Neuronal stem cell (in vitro differentiated cells): ENCODE data around the gene A4GALT.

Experiments
- DNase-seq: peaks from one replicate; pipeline ENCODE4 v3.0.0-alpha.2; 2013; ENCODE audit warnings: low spot score
- H2AFZ ChIP-seq: one replicate; pipeline ENCODE4 v1.6.1; 2013; ENCODE audit warnings: mild to moderate bottlenecking, low read length, inconsistent platforms
- H2AK5ac ChIP-seq: 2 replicates; pipeline ENCODE4 v1.6.1; 2013; ENCODE audit warnings: low read depth, mild to moderate bottlenecking, inconsistent platforms, low read length, moderate library complexity, mixed read lengths
- H2BK120ac ChIP-seq: 2 replicates; pipeline ENCODE4 v1.6.1; 2013; ENCODE audit warnings: low read depth, mild to moderate bottlenecking, inconsistent platforms, low read length, moderate library complexity, mixed read lengths
- H2BK12ac ChIP-seq: one replicate; pipeline ENCODE4 v1.6.1; 2013; ENCODE audit warnings: low read length, inconsistent platforms
- H2BK15ac ChIP-seq: 2 replicates; pipeline ENCODE4 v1.6.1; 2013; ENCODE audit warnings: mild to moderate bottlenecking, low read length, inconsistent platforms, mixed read lengths
- H2BK5ac ChIP-seq: one replicate; pipeline ENCODE4 v1.6.1; 2013; ENCODE audit warnings: inconsistent platforms, mild to moderate bottlenecking, low read length, moderate library complexity
- H3K14ac ChIP-seq: one replicate; pipeline ENCODE4 v1.6.1; 2013; ENCODE audit warnings: low read length, inconsistent platforms
- H3K18ac ChIP-seq: 2 replicates; pipeline ENCODE4 v1.6.1; 2013; ENCODE audit warnings: low read length, inconsistent platforms
- H3K23ac ChIP-seq: 2 replicates; pipeline ENCODE4 v1.6.1; 2013; ENCODE audit warnings: low read depth, mild to moderate bottlenecking, mixed read lengths, low read length, inconsistent platforms; ENCODE audit not compliant: poor library complexity
- H3K27ac ChIP-seq: replicated peaks from 3 replicates; pipeline ENCODE4 v1.5.1; 2013; ENCODE audit warnings: low read length, inconsistent platforms
- H3K27me3 ChIP-seq, 3 experiments: 2 replicates each; pipeline ENCODE4 v1.6.1; 2013; ENCODE audit warnings: low read length in 3 of 3, mild to moderate bottlenecking in 2 of 3, inconsistent platforms in 1 of 3, low read depth in 1 of 3, mixed read lengths in 1 of 3, moderate library complexity in 1 of 3; ENCODE audit not compliant: control insufficient read depth in 3 of 3, insufficient read depth in 3 of 3
- H3K36me3 ChIP-seq, 2 donors: replicated peaks in 1 of 2; 2 replicates each; pipeline ENCODE4 v1.6.1; 2013; ENCODE audit warnings: low read length in 2 of 2; ENCODE audit not compliant: control insufficient read depth in 2 of 2, insufficient read depth in 2 of 2
- H3K4ac ChIP-seq: 2 replicates; pipeline ENCODE4 v1.6.1; 2013; ENCODE audit warnings: inconsistent platforms, mild to moderate bottlenecking, low read length, moderate library complexity
- H3K4me1 ChIP-seq, 2 donors: 1 replicate in 1 of 2; 2 replicates in 1 of 2; pipeline ENCODE4 v1.6.1; 2013; ENCODE audit warnings: low read length in 2 of 2, low read depth in 1 of 2; ENCODE audit not compliant: control insufficient read depth in 2 of 2, insufficient read depth in 1 of 2
- H3K4me2 ChIP-seq: one replicate; pipeline ENCODE4 v1.6.1; 2013; ENCODE audit warnings: mild to moderate bottlenecking, low read length, inconsistent platforms; ENCODE audit not compliant: insufficient read depth, poor library complexity, severe bottlenecking
- H3K4me3 ChIP-seq, 2 donors: 2 replicates each; pipeline ENCODE4 v1.5.1; 2013; ENCODE audit warnings: low read length in 2 of 2, mild to moderate bottlenecking in 2 of 2, inconsistent platforms in 1 of 2, moderate library complexity in 1 of 2
- H3K79me1 ChIP-seq: one replicate; pipeline ENCODE4 v1.6.1; 2013; ENCODE audit warnings: low read depth, mild to moderate bottlenecking, inconsistent platforms, low read length, moderate library complexity
- H3K9ac ChIP-seq: one replicate; pipeline ENCODE4 v1.6.1; 2013; ENCODE audit warnings: mild to moderate bottlenecking, low read depth, low read length, inconsistent platforms; ENCODE audit not compliant: poor library complexity
- H3K9me3 ChIP-seq, 2 donors: replicated peaks in 1 of 2; 2 replicates each; pipeline versions ENCODE3 to v1.6.1; 2013; ENCODE audit warnings: low read length in 2 of 2, mild to moderate bottlenecking in 2 of 2, inconsistent platforms in 1 of 2, low read depth in 1 of 2, mixed read lengths in 1 of 2, moderate library complexity in 1 of 2; ENCODE audit not compliant: control insufficient read depth in 2 of 2, insufficient read depth in 1 of 2
- H4K8ac ChIP-seq: one replicate; pipeline ENCODE4 v1.6.1; 2013; ENCODE audit warnings: low read depth, mild to moderate bottlenecking, inconsistent platforms, low read length, moderate library complexity
- H4K91ac ChIP-seq: one replicate; pipeline ENCODE4 v1.6.1; 2013; ENCODE audit warnings: low read length, low read depth, mild to moderate bottlenecking, inconsistent platforms; ENCODE audit not compliant: poor library complexity
- WGBS, 2 donors: extraction: QIAGEN DNeasy Blood & Tissue Kit; methylation state at CpG; one replicate each; pipeline ENCODE4 v1.1.7; 2013; ENCODE audit warnings: missing lambda C conversion rate in 2 of 2, mixed read lengths in 1 of 2; ENCODE audit not compliant: insufficient read length in 2 of 2, insufficient replicate concordance in 1 of 2; ENCODE audit errors: extremely low coverage in 2 of 2; 5-methylcytosine and 5-hydroxymethylcytosine counted together

The A4GALT gene

DNA sequence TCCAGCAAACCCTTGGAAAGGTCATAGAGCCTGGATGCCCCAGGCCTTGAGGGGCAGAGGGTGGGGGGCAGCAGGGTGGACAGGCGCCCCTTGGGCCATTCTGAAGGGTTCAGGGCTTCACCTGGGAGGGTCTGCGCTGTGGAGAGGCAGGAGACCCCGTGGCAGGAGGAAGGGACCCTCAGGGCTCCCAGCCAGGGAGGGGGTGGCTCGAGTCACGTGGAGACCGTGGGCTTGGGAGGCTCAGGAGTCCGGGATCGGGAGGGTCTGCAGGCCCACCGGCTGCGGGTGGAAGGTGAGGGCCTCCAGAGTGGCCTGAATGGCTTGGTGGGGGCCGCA lies 48.5 kb upstream of the A4GALT start:
- H3K4me1 ChIP-seq, result peaks cover 0 to 12% of the 10 kb centered on the region in 2 donors
- no peak overlapping the region for H3K27ac ChIP-seq
- H2BK15ac ChIP-seq, result no peak overlapping the region
- peak overlapping the region; percentile 92 for H2AK5ac ChIP-seq
- no peaks in the 10 kb centered on the region for H3K79me1 ChIP-seq
- peak overlapping the region; percentile 5 for H3K23ac ChIP-seq
- no peak overlapping the region for H3K14ac ChIP-seq
- H2AFZ ChIP-seq, result no peak overlapping the region
- H2BK5ac ChIP-seq, result no peak overlapping the region
- no peaks in the 10 kb centered on the region for H3K9me3 ChIP-seq
- no peaks in the 10 kb centered on the region for H3K36me3 ChIP-seq
- peak overlapping the region; percentile 80 for H3K18ac ChIP-seq
- H4K91ac ChIP-seq, result no peak overlapping the region
- no peak overlapping the region for H4K8ac ChIP-seq
- no peak overlapping the region for H3K9ac ChIP-seq
- H2BK120ac ChIP-seq, result no peak overlapping the region
- H3K4ac ChIP-seq, result no peak overlapping the region
- no peak for DNase-seq
- no peak overlapping the region for H3K4me3 ChIP-seq
- WGBS, 2 donors, result no CpG with 5 or more reads among the region's 11 CpGs
- H2BK12ac ChIP-seq, result no peak overlapping the region
- H3K4me2 ChIP-seq, result no peak overlapping the region
- H3K27me3 ChIP-seq, result peaks cover 0 to 6% (median 0%) of the 10 kb centered on the region in 3 experiments

DNA sequence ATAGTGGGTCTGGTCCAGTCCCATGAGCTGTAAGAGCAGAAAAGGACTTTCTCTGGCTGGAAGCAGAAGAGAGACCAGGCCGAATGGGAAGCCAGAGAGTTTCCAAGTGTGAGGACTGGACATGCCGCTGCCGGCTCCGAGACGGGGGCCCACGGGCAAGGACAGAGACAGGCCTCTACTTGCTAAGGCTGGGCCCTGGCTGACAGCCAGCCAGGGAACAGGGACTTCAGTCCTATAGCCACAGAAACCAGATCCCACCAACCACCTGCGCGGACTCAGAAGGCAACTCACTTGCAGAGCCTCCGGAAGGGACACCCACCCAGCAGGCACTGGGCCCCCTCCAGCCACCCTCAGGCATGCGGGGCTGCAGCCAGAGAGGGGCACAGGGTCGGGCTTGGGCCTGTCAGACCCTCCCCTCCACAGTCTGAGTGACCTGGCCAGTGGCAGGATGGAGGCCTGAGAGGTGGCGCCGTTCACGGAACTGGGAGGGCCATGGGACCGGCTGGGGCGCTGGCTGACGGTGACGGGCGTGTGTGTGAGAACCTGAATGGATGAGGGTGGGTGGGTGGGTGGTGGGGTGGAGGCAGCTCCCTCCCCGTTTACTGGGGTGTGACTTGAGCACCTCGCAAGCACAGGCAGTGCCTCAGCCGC lies 47.8 kb upstream of the A4GALT start:
- Histone ChIP-seq H3K4ac (no peak overlapping the region), H3K4me2 (no peak overlapping the region), H2BK120ac (peak overlapping the region; percentile 5), H4K8ac (no peak overlapping the region), H2AK5ac (peak overlapping the region; percentile 92), H3K4me3 (no peak overlapping the region), H3K18ac (peak overlapping the region; percentile 64), H2BK12ac (peak overlapping the region; percentile 84), H4K91ac (no peak overlapping the region), H2AFZ (peak overlapping the region; percentile 59), H3K79me1 (no peaks in the 10 kb centered on the region), H3K23ac (no peak overlapping the region), H3K9ac (no peak overlapping the region), H2BK5ac (peak overlapping the region; percentile 75), H3K27me3 (peaks cover 0 to 6% (median 0%) of the 10 kb centered on the region in 3 experiments), H3K9me3 (no peaks in the 10 kb centered on the region), H3K4me1 (peaks cover 0 to 12% of the 10 kb centered on the region in 2 donors), H2BK15ac (no peak overlapping the region), H3K27ac (no peak overlapping the region), H3K36me3 (no peaks in the 10 kb centered on the region), H3K14ac (peak overlapping the region; percentile 75)
- DNase-seq, result no peak
- no CpG with 5 or more reads among the region's 22 CpGs for WGBS, 2 donors

DNA sequence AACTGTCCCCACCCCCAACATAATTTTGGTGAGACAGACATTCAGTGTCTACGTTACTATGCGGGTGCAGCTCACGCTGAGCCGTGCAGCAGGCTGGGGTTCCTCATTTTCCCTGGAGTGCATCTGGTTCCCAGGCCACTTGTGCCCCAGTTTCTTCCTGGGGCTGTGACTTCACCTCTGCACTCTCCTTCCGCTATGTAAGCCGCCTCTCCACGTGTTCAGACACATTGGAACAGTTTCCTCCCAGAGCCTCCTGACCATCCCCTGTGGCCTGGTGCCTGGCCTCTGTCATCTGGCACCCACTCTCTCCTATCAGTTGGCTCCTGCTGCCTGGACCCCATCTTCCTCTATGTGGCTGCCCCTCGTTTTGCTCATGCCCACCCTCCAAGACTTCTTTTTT lies 46.2 kb upstream of the A4GALT start:
- Histone ChIP-seq H3K27me3 (no peaks in the 10 kb centered on the region), H3K79me1 (no peaks in the 10 kb centered on the region), H2BK5ac (no peak overlapping the region), H3K4me2 (no peak overlapping the region), H4K8ac (no peak overlapping the region), H2BK15ac (no peak overlapping the region), H3K4me3 (no peak overlapping the region), H3K4me1 (peaks cover 0 to 9% of the 10 kb centered on the region in 2 donors), H3K36me3 (no peaks in the 10 kb centered on the region), H3K18ac (no peak overlapping the region), H3K9ac (no peak overlapping the region), H3K23ac (no peak overlapping the region), H2AK5ac (peak overlapping the region; percentile 26), H4K91ac (no peak overlapping the region), H3K27ac (no peak overlapping the region), H2BK120ac (no peak overlapping the region), H2AFZ (no peak overlapping the region), H3K14ac (no peak overlapping the region), H3K4ac (no peak overlapping the region), H3K9me3 (no peaks in the 10 kb centered on the region), H2BK12ac (no peak overlapping the region)
- no peak for DNase-seq
- WGBS, 2 donors, result no CpG with 5 or more reads among the region's 8 CpGs

DNA sequence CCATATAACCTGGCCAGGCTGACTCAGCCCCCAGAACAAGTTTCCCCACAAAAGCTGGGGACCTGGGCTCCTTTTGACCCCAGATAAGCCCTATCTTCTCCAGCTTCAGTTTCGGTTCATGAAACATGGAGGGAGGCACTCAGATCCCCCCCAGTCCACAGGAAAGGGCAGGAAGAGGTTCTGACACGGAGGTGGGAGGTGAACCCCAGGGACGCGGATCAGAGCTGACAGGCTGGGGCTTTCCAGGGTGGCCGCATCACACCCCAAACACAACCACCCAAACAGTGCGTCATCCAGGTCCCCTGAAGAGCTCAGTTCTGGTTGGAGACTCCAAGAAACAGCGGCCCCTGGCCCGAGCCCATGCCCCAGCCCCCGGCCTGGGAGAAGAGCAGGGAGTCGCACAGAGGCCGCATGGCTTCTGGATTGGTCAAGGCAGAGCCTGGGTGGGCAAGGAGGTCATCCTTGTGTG lies 44.3 kb upstream of the A4GALT start:
- Histone ChIP-seq H2BK15ac (peak overlapping the region; percentile 63), H3K4me1 (peaks cover 0 to 6% of the 10 kb centered on the region in 2 donors), H3K79me1 (no peaks in the 10 kb centered on the region), H3K14ac (no peak overlapping the region), H3K27me3 (no peaks in the 10 kb centered on the region), H3K4ac (no peak overlapping the region), H3K27ac (no peak overlapping the region), H2BK120ac (no peak overlapping the region), H3K36me3 (no peaks in the 10 kb centered on the region), H2BK5ac (no peak overlapping the region), H3K4me3 (no peak overlapping the region), H3K4me2 (no peak overlapping the region), H3K23ac (no peak overlapping the region), H2BK12ac (no peak overlapping the region), H2AK5ac (peak overlapping the region; percentile 14), H3K9me3 (no peaks in the 10 kb centered on the region), H3K9ac (no peak overlapping the region), H4K8ac (no peak overlapping the region), H4K91ac (no peak overlapping the region), H3K18ac (peak overlapping the region; percentile 80), H2AFZ (peak overlapping the region; percentile 40)
- WGBS, 2 donors, result no CpG with 5 or more reads among the region's 11 CpGs
- no peak for DNase-seq
